CD4-positive, alpha-beta T cell treated with Interleukin-12 subunit alpha and Interleukin-12 subunit beta, for 1 hour (primary cell): Measurements from ENCODE around the gene STK26.

ENCODE experiments used
- DNase-seq: peaks from one replicate; pipeline ENCODE4 v3.0.0-alpha.2; 2020

Gene STK26

DNA sequence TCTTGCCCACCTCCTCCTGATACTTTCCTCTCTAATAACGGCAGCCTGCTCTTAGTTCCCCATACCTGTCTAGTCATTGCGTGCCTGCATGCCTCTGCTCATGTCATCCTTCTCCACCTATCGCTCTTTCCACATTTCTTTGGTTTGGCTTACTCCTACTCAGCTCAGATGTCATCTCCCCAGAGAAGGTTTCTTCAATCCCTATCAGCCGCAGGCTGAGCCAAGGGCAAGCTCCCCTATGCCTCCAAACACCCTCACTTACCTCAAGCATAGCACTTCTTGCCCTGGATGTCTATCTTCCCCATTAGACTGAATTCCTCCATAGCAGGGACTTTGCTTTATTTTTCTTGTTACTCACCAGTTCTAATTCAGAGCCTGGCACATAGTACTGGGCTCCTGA, 78.1 kb downstream of the STK26 start:
- no peak for DNase-seq

DNA sequence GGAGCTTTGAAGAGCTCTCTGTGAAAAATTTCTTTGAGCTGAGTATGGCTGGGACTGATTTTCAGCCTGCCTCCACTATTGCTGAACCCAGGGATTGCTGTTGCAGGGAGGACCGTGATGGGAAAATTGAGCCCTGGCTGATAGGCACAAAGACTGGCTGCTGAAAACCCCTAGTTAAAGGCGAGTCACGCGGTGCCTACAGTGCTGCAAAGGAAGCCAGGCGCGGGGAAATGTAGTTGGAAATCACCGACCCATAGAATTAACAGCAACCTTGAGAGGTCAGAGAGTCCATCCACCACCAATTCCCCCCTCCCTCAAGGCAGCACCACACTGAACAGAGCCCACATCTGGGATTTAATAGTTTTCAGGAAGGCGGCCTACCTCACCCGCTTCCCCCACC, 78.7 kb downstream of the STK26 start:
- DNase-seq = no peak

DNA sequence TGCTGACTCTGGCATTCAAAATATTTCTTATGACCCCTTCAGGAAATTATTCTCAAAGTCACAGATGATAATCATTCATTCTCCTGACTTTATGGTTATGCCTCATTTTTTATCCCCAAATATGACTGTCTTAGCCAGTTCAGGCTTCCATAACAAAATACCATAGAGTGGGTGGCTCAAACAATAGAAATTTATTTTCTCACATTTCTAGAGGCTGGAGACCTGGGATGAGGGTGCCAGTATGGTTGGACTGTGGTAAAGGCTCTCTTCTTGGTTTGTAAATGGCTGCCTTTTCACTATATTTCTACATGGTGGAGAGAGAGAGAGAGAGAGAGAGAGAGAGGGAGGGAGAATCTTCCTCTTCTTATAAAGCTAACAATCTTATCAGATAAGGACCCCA, 84.2 kb downstream of the STK26 start:
- DNase-seq = no peak

DNA sequence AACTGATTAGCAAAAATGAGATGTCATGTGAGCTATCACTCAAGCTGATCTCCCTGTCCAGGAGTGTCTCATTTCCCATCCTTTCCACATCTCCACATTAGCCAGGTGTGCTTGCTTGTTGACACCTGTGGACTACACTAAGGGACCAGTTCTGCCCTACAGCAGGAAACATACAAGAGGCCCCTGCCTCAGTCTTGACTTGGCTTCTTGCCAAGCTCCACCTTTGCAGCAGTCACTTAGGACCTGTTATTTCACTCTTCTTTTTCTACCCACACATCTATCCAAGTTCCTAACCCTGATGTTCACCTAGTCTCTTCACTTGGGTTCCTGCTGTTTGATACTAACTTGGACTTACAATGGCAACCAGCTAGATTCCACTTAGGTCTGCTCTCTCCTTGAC, 91.5 kb downstream of the STK26 start:
- no peak for DNase-seq

DNA sequence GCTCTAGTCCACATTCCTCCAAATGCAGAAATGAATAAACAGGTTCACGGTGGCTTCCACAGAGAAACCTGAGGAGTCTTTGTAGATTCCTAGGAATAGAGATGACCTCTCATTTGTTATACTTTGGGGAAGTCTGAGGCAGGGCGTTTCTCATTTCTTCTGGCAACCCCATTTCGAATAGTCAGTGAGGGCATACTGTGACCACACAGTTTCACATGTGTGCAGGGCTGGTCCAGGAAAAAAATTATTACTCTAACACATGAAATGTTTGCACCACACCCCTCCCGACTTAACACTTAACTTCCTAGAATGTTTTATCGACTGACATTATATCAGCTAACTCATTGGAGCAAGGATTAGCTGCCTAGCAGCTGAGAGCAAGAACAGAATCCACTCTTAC, 92.7 kb downstream of the STK26 start:
- DNase-seq = no peak

DNA sequence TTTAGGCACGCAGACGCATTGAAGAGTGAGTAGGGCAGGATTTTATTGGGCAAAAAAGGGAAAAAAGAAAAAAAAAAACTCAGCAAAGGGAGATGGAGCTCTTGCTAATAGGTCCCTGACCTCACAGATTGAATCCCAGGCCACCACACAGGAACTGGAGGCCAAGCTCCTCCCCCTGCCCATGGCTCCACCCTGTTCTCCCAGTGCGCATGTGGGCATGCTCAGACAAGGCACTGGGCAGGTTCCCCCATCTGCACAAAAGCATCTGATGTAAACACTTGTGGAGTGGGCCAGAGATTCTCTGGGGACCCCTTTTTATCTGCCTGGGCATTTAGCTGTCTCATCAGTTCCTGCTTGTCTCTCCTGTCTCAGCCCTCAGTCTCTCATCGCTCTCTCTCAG, 95.3 kb downstream of the STK26 start:
- DNase-seq = no peak

DNA sequence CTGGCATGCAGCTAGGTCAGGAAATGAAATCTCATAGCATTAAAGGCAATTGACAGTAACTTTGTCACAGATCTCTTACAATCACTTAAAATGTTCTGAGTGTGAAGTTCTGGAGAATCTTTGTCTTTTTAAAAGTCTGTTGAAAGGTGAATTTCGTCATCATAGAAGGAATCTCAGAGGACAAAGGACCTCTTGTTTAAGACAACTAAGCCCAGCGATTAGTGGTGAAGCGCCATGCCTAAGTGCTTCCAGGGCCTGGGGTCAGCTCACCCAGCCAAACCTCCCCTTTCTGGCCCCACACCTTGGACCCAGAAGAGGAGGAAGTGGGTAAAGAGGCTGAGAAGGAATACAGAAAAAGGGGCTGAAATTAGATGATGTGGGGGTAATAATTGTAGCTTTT, 96.2 kb downstream of the STK26 start:
- DNase-seq = no peak

DNA sequence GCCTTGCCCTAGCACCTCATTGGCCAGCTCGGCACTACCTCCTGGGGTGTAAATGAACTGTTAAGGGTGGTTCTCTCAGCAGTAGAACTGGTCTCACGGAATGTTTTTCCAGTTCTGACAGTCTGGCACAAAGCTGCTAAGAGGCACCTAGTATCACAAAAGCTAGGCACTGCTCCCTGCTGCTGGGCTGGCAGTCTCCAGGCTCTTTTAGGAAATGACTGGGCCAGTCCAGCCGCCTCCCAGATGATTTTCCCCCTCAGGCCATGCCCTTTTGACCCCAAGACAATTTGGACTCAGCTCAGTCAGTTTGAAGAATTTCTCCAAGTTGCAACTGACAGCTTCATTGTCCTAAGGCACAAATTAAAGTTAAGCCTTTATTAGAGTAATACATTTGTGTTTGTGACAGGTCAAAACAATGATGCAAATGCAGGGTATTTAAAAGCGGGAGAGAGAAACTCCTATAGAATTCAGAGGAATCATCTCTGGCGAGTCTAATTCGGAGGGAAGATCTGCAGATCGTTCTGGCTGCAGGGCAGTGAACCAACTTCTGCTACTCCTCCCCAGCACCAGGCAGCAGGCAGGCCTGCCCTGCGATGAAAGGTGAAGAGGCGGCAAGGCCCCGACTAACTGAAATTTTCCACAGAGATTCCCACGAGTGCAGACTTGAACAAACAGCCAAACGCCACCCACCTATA, 96.9 kb downstream of the STK26 start:
- DNase-seq = no peak

DNA sequence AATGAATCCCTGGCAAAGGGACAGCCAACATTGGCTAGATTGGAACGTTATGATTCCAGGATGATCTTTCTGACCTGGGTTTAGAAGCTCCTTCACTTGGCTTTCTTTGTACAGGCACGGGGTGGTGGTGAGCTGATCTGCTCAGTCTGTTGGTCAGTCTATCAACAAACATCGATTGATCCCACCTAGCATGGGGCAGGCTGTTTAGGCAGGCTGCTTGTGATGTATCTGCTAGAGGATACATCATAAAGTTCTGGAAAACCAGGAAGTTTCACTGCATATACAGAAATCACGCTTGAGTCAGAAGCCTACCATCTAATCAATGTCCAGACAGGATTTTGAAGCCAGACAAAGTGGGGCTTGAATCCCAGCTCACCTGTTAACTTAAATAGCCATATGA, 97.8 kb downstream of the STK26 start:
- no peak for DNase-seq
